Neutrophil (primary cell): ENCODE data around the gene PCNX2.
A peak's percentile ranks its signal among the peaks of the same experiment; 100 is the strongest.

ENCODE experiments used
- H3K27ac ChIP-seq: fragments of 200-600 bp; sonication (generic); 2 replicates; pipeline ENCODE4 v1.5.1; 2016; ENCODE audit warnings: mild to moderate bottlenecking, moderate library complexity
- H3K27me3 ChIP-seq: fragments of 200-600 bp; sonication (generic); 2 replicates; pipeline ENCODE4 v1.6.0; 2016; ENCODE audit warnings: mild to moderate bottlenecking
- H3K36me3 ChIP-seq: fragments of 200-600 bp; sonication (generic); 2 replicates; pipeline ENCODE4 v1.5.1; 2017
- H3K4me1 ChIP-seq, 2 experiments: fragments of 200-600 bp in 1 of 2; sonication (generic) in 1 of 2; 1 replicate in 1 of 2; 2 replicates in 1 of 2; pipeline versions ENCODE4 v1.5.1 to v1.6.1; 2013 to 2016; ENCODE audit warnings: low read depth in 1 of 2, low read length in 1 of 2, mild to moderate bottlenecking in 1 of 2, moderate library complexity in 1 of 2; ENCODE audit not compliant: control insufficient read depth in 1 of 2, insufficient read depth in 1 of 2
- H3K4me3 ChIP-seq, 2 experiments: fragments of 200-600 bp in 1 of 2; sonication (generic) in 1 of 2; 1 replicate in 1 of 2; 2 replicates in 1 of 2; pipeline ENCODE4 v1.5.1; 2013 to 2016; ENCODE audit warnings: low read depth in 1 of 2, low read length in 1 of 2, mild to moderate bottlenecking in 1 of 2, moderate library complexity in 1 of 2
- H3K9me3 ChIP-seq: fragments of 200-600 bp; sonication (generic); 2 replicates; pipeline ENCODE4 v1.5.1; 2016
- CTCF ChIP-seq: fragments of 200-600 bp; sonication (generic); IDR thresholded peaks from 2 replicates; pipeline ENCODE4 v1.5.1; 2016; ENCODE audit warnings: antibody characterized with exemption

The PCNX2 gene

GRCh38 chr1:233242827-233243483, 52.6 kb downstream of the PCNX2 start:
- H3K27me3 ChIP-seq: no peaks in the 10 kb centered on the region
- peak overlapping the region; percentile 29 for H3K4me3 ChIP-seq
- no peaks in the 10 kb centered on the region for H3K9me3 ChIP-seq
- H3K27ac ChIP-seq: peak overlapping the region; percentile 82
- H3K4me1 ChIP-seq: peaks cover 48 to 61% of the 10 kb centered on the region in 2 experiments
- H3K36me3 ChIP-seq: no peaks in the 10 kb centered on the region
- peak; percentile 20 for TF ChIP-seq CTCF

- Histone ChIP-seq H3K4me3 (peak overlapping the region in 1 of 2 experiments; percentile 19), H3K27me3 (no peaks in the 10 kb centered on the region), H3K9me3 (no peaks in the 10 kb centered on the region), H3K4me1 (peaks cover 48 to 61% of the 10 kb centered on the region in 2 experiments), H3K27ac (peak overlapping the region; percentile 82), H3K36me3 (no peaks in the 10 kb centered on the region)
- no peak for TF ChIP-seq CTCF
These were observed 53.8 kb downstream of the PCNX2 start for GRCh38 chr1:233241759-233242158.

- H3K4me3 ChIP-seq: peak overlapping the region; percentile 14 to 19
- H3K4me1 ChIP-seq: peaks cover 48 to 61% of the 10 kb centered on the region in 2 experiments
- TF ChIP-seq CTCF: peak; percentile 76
- no peaks in the 10 kb centered on the region for H3K27me3 ChIP-seq
- H3K9me3 ChIP-seq: no peaks in the 10 kb centered on the region
- no peaks in the 10 kb centered on the region for H3K36me3 ChIP-seq
- peak overlapping the region; percentile 9 for H3K27ac ChIP-seq
These were observed 54.5 kb downstream of the PCNX2 start for GRCh38 chr1:233240829-233241682.

- Histone ChIP-seq H3K27me3 (no peaks in the 10 kb centered on the region), H3K36me3 (no peaks in the 10 kb centered on the region), H3K9me3 (no peaks in the 10 kb centered on the region), H3K4me3 (no peak overlapping the region), H3K27ac (no peak overlapping the region), H3K4me1 (peaks cover 48 to 58% of the 10 kb centered on the region in 2 experiments)
- no peak for TF ChIP-seq CTCF
These were observed 55.2 kb downstream of the PCNX2 start for GRCh38 chr1:233240371-233240770.

- Histone ChIP-seq H3K4me1 (peaks cover 45 to 46% of the 10 kb centered on the region in 2 experiments), H3K4me3 (no peak overlapping the region), H3K27ac (no peak overlapping the region), H3K9me3 (no peaks in the 10 kb centered on the region), H3K36me3 (no peaks in the 10 kb centered on the region), H3K27me3 (no peaks in the 10 kb centered on the region)
- no peak for TF ChIP-seq CTCF
These were observed 56.6 kb downstream of the PCNX2 start for GRCh38 chr1:233238884-233239431.
